ENCODE measurements around the gene DYRK1A.

Gene DYRK1A

GRCh38 chr21:37550618-37551330, 184.2 kb downstream of the DYRK1A start:
- no peak for DNase-seq (ENCODE audit: low spot score)

- DNase-seq (ENCODE audit: low spot score), result no peak
Measured at GRCh38 chr21:37551331-37551992, 184.9 kb downstream of the DYRK1A start.

GRCh38 chr21:37551993-37552355, 185.4 kb downstream of the DYRK1A start:
- DNase-seq (ENCODE audit: low spot score), result no peak

- no peak for DNase-seq (ENCODE audit: low spot score)
Measured at GRCh38 chr21:37552496-37553029, 186.0 kb downstream of the DYRK1A start.

- no peak for DNase-seq (ENCODE audit: low spot score)
Measured at GRCh38 chr21:37553078-37553481, 186.5 kb downstream of the DYRK1A start.

- no peak for DNase-seq (ENCODE audit: low spot score)
Measured at GRCh38 chr21:37554661-37555379, 188.2 kb downstream of the DYRK1A start.

GRCh38 chr21:37555672-37556261, 189.2 kb downstream of the DYRK1A start:
- no peak for DNase-seq (ENCODE audit: low spot score)

GRCh38 chr21:37557261-37557950, 190.8 kb downstream of the DYRK1A start:
- no peak for DNase-seq (ENCODE audit: low spot score)

GRCh38 chr21:37558676-37559211, 192.2 kb downstream of the DYRK1A start:
- DNase-seq (ENCODE audit: low spot score), result no peak

- DNase-seq (ENCODE audit: low spot score), result no peak
Measured at GRCh38 chr21:37560385-37560784, 193.8 kb downstream of the DYRK1A start.

GRCh38 chr21:37561506-37561905, 194.9 kb downstream of the DYRK1A start:
- DNase-seq (ENCODE audit: low spot score), result no peak

GRCh38 chr21:37561941-37562919, 195.7 kb downstream of the DYRK1A start:
- no peak for DNase-seq (ENCODE audit: low spot score)

- no peak for DNase-seq (ENCODE audit: low spot score)
Measured at GRCh38 chr21:37562920-37563640, 196.5 kb downstream of the DYRK1A start.

GRCh38 chr21:37563641-37564340, 197.2 kb downstream of the DYRK1A start:
- peak; percentile 97 for DNase-seq (ENCODE audit: low spot score)

- peak; percentile 90 for DNase-seq (ENCODE audit: low spot score)
Measured at GRCh38 chr21:37564341-37564923, 197.9 kb downstream of the DYRK1A start.

- DNase-seq (ENCODE audit: low spot score), result no peak
Measured at GRCh38 chr21:37564924-37565529, 198.5 kb downstream of the DYRK1A start.

GRCh38 chr21:37565530-37566223, 199.1 kb downstream of the DYRK1A start:
- DNase-seq (ENCODE audit: low spot score), result no peak

All from hepatic stellate cell (primary cell).